Measurements from ENCODE around the gene OPCML.

The OPCML gene

DNA sequence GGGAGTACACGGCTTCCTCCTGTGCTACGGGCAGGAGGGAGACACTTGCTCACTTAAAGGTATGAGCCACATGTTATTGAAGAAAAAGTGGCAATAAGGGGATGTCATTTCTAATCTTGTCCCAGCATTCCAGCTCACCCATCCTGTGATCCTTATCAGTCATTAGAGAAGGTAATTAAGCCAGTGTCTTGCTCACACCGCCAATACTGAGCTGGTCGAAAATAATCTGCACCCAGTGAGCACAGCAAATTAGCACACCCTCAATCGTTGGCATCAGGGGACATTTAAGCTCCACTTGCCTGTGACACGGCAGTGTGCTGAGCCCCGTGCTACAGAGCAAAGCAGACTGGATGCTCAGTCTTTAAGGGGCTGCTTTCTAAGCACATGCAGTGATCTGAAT, 510.7 kb downstream of the OPCML start:
- H3K27ac ChIP-seq (ENCODE audit: poor library complexity, severe bottlenecking) = no peak overlapping the region
- ATAC-seq (ENCODE audit: low read depth) (no peak), DNase-seq (ENCODE audit: low spot score) (no peak)
- H3K9me3 ChIP-seq (ENCODE audit: severe bottlenecking) = no peaks in the 10 kb centered on the region
- TF ChIP-seq, protein P1, sequence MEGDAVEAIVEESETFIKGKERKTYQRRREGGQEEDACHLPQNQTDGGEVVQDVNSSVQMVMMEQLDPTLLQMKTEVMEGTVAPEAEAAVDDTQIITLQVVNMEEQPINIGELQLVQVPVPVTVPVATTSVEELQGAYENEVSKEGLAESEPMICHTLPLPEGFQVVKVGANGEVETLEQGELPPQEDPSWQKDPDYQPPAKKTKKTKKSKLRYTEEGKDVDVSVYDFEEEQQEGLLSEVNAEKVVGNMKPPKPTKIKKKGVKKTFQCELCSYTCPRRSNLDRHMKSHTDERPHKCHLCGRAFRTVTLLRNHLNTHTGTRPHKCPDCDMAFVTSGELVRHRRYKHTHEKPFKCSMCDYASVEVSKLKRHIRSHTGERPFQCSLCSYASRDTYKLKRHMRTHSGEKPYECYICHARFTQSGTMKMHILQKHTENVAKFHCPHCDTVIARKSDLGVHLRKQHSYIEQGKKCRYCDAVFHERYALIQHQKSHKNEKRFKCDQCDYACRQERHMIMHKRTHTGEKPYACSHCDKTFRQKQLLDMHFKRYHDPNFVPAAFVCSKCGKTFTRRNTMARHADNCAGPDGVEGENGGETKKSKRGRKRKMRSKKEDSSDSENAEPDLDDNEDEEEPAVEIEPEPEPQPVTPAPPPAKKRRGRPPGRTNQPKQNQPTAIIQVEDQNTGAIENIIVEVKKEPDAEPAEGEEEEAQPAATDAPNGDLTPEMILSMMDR (IDR thresholded peaks at IDR 0.05; ENCODE audit: poor library complexity, severe bottlenecking) = no peak
- no peak overlapping the region for H3K4me3 ChIP-seq (ENCODE audit: severe bottlenecking)
- no peaks in the 10 kb centered on the region for H3K4me1 ChIP-seq (ENCODE audit: insufficient read depth, poor library complexity, severe bottlenecking)
- H3K27me3 ChIP-seq (ENCODE audit: insufficient read depth, poor library complexity, severe bottlenecking) = peaks cover 3% of the 10 kb centered on the region
- H3K36me3 ChIP-seq (ENCODE audit: low read depth) = no peaks in the 10 kb centered on the region

GRCh38 chr11:133020372-133020714, 512.0 kb downstream of the OPCML start:
- DNase-seq (ENCODE audit: low spot score) = no peak
- Histone ChIP-seq H3K9me3 (ENCODE audit: severe bottlenecking) (no peaks in the 10 kb centered on the region), H3K27me3 (ENCODE audit: insufficient read depth, poor library complexity, severe bottlenecking) (peaks cover 3% of the 10 kb centered on the region), H3K36me3 (ENCODE audit: low read depth) (no peaks in the 10 kb centered on the region), H3K27ac (ENCODE audit: poor library complexity, severe bottlenecking) (no peak overlapping the region), H3K4me3 (ENCODE audit: severe bottlenecking) (no peak overlapping the region), H3K4me1 (ENCODE audit: insufficient read depth, poor library complexity, severe bottlenecking) (no peaks in the 10 kb centered on the region)
- TF ChIP-seq, protein P1 (IDR thresholded peaks at IDR 0.05; ENCODE audit: poor library complexity, severe bottlenecking) = no peak
- ATAC-seq (ENCODE audit: low read depth) = no peak

- peaks cover 3% of the 10 kb centered on the region for H3K27me3 ChIP-seq (ENCODE audit: insufficient read depth, poor library complexity, severe bottlenecking)
- H3K9me3 ChIP-seq (ENCODE audit: severe bottlenecking) = no peaks in the 10 kb centered on the region
- no peaks in the 10 kb centered on the region for H3K36me3 ChIP-seq (ENCODE audit: low read depth)
- DNase-seq (ENCODE audit: low spot score) (no peak), ATAC-seq (ENCODE audit: low read depth) (no peak)
- H3K4me3 ChIP-seq (ENCODE audit: severe bottlenecking) = no peak overlapping the region
- H3K27ac ChIP-seq (ENCODE audit: poor library complexity, severe bottlenecking) = no peak overlapping the region
- TF ChIP-seq, protein P1 (IDR thresholded peaks at IDR 0.05; ENCODE audit: poor library complexity, severe bottlenecking) = no peak
- no peaks in the 10 kb centered on the region for H3K4me1 ChIP-seq (ENCODE audit: insufficient read depth, poor library complexity, severe bottlenecking)
Observed at GRCh38 chr11:133019545-133020371, 512.5 kb downstream of the OPCML start.

- no peak overlapping the region for H3K4me3 ChIP-seq (ENCODE audit: severe bottlenecking)
- H3K9me3 ChIP-seq (ENCODE audit: severe bottlenecking) = no peaks in the 10 kb centered on the region
- peaks cover 3% of the 10 kb centered on the region for H3K27me3 ChIP-seq (ENCODE audit: insufficient read depth, poor library complexity, severe bottlenecking)
- H3K27ac ChIP-seq (ENCODE audit: poor library complexity, severe bottlenecking) = no peak overlapping the region
- TF ChIP-seq, protein P1 (IDR thresholded peaks at IDR 0.05; ENCODE audit: poor library complexity, severe bottlenecking) = no peak
- no peak for ATAC-seq (ENCODE audit: low read depth)
- no peak for DNase-seq (ENCODE audit: low spot score)
- H3K4me1 ChIP-seq (ENCODE audit: insufficient read depth, poor library complexity, severe bottlenecking) = no peaks in the 10 kb centered on the region
- no peaks in the 10 kb centered on the region for H3K36me3 ChIP-seq (ENCODE audit: low read depth)
Observed at GRCh38 chr11:133015457-133015856, 516.8 kb downstream of the OPCML start.

DNA sequence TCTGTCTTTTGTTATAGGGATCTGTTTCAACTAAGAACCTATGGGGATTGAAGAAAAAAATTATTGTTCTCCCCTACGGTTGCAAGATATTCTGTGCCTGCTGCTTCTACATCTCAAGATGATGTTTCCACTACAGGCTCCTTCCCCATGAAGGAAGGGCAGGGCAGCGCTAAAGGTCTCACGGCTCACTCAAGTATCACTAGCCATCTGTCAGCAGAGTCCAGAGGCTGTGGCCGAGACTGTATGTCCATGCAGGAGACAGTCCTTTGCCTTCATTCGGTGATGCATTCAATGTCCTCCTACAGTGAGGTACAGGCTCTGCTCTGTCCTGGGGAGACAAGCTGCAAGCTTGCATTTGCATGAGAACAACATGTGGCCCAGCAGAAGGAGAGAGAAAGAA, 518.0 kb downstream of the OPCML start:
- Histone ChIP-seq H3K4me1 (ENCODE audit: insufficient read depth, poor library complexity, severe bottlenecking) (no peaks in the 10 kb centered on the region), H3K27ac (ENCODE audit: poor library complexity, severe bottlenecking) (no peak overlapping the region), H3K27me3 (ENCODE audit: insufficient read depth, poor library complexity, severe bottlenecking) (peaks cover 7% of the 10 kb centered on the region), H3K36me3 (ENCODE audit: low read depth) (no peaks in the 10 kb centered on the region), H3K9me3 (ENCODE audit: severe bottlenecking) (no peaks in the 10 kb centered on the region), H3K4me3 (ENCODE audit: severe bottlenecking) (no peak overlapping the region)
- TF ChIP-seq, protein P1 (IDR thresholded peaks at IDR 0.05; ENCODE audit: poor library complexity, severe bottlenecking) = no peak
- DNase-seq (ENCODE audit: low spot score) (no peak), ATAC-seq (ENCODE audit: low read depth) (no peak)
